ENCODE results near the gene LSAMP.

DNA sequence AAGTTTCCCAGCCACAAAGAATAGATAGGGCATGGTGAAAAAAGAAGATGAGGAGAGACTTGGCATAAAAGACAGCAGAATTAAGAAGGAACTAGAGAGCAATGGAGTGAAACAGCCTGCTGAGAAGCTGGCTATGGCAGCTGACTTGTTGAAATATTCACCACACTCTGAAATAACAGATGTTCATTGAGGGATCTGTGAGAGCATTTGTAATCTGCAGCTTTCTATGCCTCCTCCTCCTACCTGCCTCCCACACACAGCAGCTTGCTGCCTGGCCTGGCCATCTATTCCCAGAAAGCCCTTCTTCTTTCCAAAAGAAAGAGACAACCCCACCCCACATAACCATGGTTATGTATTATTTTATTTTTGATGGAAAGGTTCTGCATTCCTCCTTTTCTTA is 518.1 kb downstream of the LSAMP start:
- TF ChIP-seq EZH2phosphoT487 (IDR thresholded peaks at IDR 0.05; ENCODE audit: unreplicated experiment) (no peak), EZH2 (IDR thresholded peaks at IDR 0.05; ENCODE audit: low read depth, unreplicated experiment) (no peak), CREB1 (CRISPR knock-in tag; IDR thresholded peaks at IDR 0.05; ENCODE audit: low read depth) (no peak), POLR2AphosphoS5 (IDR thresholded peaks at IDR 0.05; ENCODE audit: low read depth) (no peak)
- TF ChIP-seq, protein P1, sequence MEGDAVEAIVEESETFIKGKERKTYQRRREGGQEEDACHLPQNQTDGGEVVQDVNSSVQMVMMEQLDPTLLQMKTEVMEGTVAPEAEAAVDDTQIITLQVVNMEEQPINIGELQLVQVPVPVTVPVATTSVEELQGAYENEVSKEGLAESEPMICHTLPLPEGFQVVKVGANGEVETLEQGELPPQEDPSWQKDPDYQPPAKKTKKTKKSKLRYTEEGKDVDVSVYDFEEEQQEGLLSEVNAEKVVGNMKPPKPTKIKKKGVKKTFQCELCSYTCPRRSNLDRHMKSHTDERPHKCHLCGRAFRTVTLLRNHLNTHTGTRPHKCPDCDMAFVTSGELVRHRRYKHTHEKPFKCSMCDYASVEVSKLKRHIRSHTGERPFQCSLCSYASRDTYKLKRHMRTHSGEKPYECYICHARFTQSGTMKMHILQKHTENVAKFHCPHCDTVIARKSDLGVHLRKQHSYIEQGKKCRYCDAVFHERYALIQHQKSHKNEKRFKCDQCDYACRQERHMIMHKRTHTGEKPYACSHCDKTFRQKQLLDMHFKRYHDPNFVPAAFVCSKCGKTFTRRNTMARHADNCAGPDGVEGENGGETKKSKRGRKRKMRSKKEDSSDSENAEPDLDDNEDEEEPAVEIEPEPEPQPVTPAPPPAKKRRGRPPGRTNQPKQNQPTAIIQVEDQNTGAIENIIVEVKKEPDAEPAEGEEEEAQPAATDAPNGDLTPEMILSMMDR (conservative IDR thresholded peaks at IDR 0.05; ENCODE audit: low read depth in 2 of 2) = no peak
